SK-N-SH treated with all-trans-retinoic acid at 6 μM for 48 hours (cell line): Measurements from ENCODE around the gene DNAAF1.

Source experiments
- ATAC-seq: fragments of 200-7000 bp; cut with Tn5 transposase; 3 replicates; pipeline ENCODE4 v1.9.1; 2020; ENCODE audit warnings: mild to moderate bottlenecking, moderate library complexity
- ARNTL ChIP-seq: fragments of 450-650 bp; formaldehyde crosslinking; IDR thresholded peaks from 2 replicates; pipeline ENCODE4 v1.5.0; 2020; ENCODE audit warnings: low read depth, mild to moderate bottlenecking, moderate library complexity, borderline replicate concordance
- BACH2 ChIP-seq: fragments of 250-450 bp; sonication (Bioruptor Pico); IDR thresholded peaks from 2 replicates; pipeline ENCODE4 v1.9.0; 2021; ENCODE audit warnings: mild to moderate bottlenecking, borderline replicate concordance
- CREB5 ChIP-seq: fragments of 250-450 bp; sonication (Bioruptor Pico); IDR thresholded peaks from 2 replicates; pipeline ENCODE4 v1.5.1; 2020; ENCODE audit warnings: low read depth, mild to moderate bottlenecking, moderate library complexity
- ESRRG ChIP-seq: fragments of 250-450 bp; sonication (Bioruptor Pico); IDR thresholded peaks from 2 replicates; pipeline ENCODE4 v1.6.1; 2021; ENCODE audit warnings: mild to moderate bottlenecking
- GLIS3 ChIP-seq: fragments of 250-450 bp; sonication (Bioruptor Pico); IDR thresholded peaks from 2 replicates; pipeline ENCODE4 v1.5.0; 2020; ENCODE audit warnings: mild to moderate bottlenecking, moderate library complexity
- ISL1 ChIP-seq: fragments of 250-450 bp; sonication (Bioruptor Pico); IDR thresholded peaks from 2 replicates; pipeline ENCODE4 v2.1.2; 2022; ENCODE audit warnings: mild to moderate bottlenecking, moderate library complexity
- OSR1 ChIP-seq: fragments of 250-450 bp; sonication (Bioruptor Pico); IDR thresholded peaks from 2 replicates; pipeline ENCODE4 v1.8.0; 2022; ENCODE audit warnings: moderate library complexity, mild to moderate bottlenecking, inconsistent platforms
- POU6F1 ChIP-seq: fragments of 250-450 bp; sonication (Bioruptor Pico); IDR thresholded peaks from 2 replicates; pipeline ENCODE4 v1.8.0; 2021; ENCODE audit warnings: low read depth, mild to moderate bottlenecking, moderate library complexity, borderline replicate concordance
- PPARA ChIP-seq: fragments of 250-450 bp; sonication (Bioruptor Pico); IDR thresholded peaks from 2 replicates; pipeline ENCODE4 v1.5.0; 2020; ENCODE audit warnings: mild to moderate bottlenecking, borderline replicate concordance
- RARB ChIP-seq: fragments of 250-450 bp; sonication (Bioruptor Pico); IDR thresholded peaks from 2 replicates; pipeline ENCODE4 v1.8.0; 2021; ENCODE audit warnings: mild to moderate bottlenecking, moderate library complexity
- SNAI2 ChIP-seq: fragments of 250-450 bp; sonication (Bioruptor Pico); IDR thresholded peaks from 2 replicates; pipeline ENCODE4 v1.5.0; 2020; ENCODE audit warnings: mild to moderate bottlenecking, moderate library complexity
- TCF4 ChIP-seq: fragments of 250-450 bp; sonication (Bioruptor Pico); IDR thresholded peaks from 2 replicates; pipeline ENCODE4 v1.8.0; 2021; ENCODE audit warnings: mild to moderate bottlenecking, moderate library complexity, borderline replicate concordance
- TOX ChIP-seq: fragments of 250-450 bp; sonication (Bioruptor Pico); IDR thresholded peaks from 2 replicates; pipeline ENCODE4 v1.8.0; 2021; ENCODE audit warnings: mild to moderate bottlenecking, moderate library complexity, borderline replicate concordance
- TSHZ2 ChIP-seq: fragments of 250-450 bp; sonication (Bioruptor Pico); IDR thresholded peaks from 2 replicates; pipeline ENCODE4 v1.5.0; 2020; ENCODE audit warnings: mild to moderate bottlenecking, moderate library complexity
- ZC3H10 ChIP-seq: fragments of 250-450 bp; sonication (Bioruptor Pico); IDR thresholded peaks from 2 replicates; pipeline ENCODE4 v1.5.1; 2021; ENCODE audit warnings: mild to moderate bottlenecking, moderate library complexity
- ZFP30 ChIP-seq: fragments of 450-650 bp; formaldehyde crosslinking; IDR thresholded peaks from 2 replicates; pipeline ENCODE4 v1.5.0; 2022; ENCODE audit warnings: mild to moderate bottlenecking, moderate library complexity
- ZNF565 ChIP-seq: fragments of 450-650 bp; formaldehyde crosslinking; conservative IDR thresholded peaks from 2 replicates; pipeline ENCODE4 v1.5.0; 2020; ENCODE audit warnings: low read depth, mild to moderate bottlenecking, moderate library complexity
- ZNF70 ChIP-seq: fragments of 450-650 bp; formaldehyde crosslinking; IDR thresholded peaks from 2 replicates; pipeline ENCODE4 v1.5.0; 2020; ENCODE audit warnings: mild to moderate bottlenecking, moderate library complexity
- ZNF8 ChIP-seq: fragments of 450-650 bp; formaldehyde crosslinking; IDR thresholded peaks from 2 replicates; pipeline ENCODE4 v1.5.0; 2020; ENCODE audit warnings: mild to moderate bottlenecking, moderate library complexity
- TF ChIP-seq, protein P1 (sequence below): fragments of 250-450 bp; sonication (Bioruptor Pico); IDR thresholded peaks from 2 replicates; pipeline ENCODE4 v1.5.1; 2021; ENCODE audit warnings: mild to moderate bottlenecking, moderate library complexity

The DNAAF1 gene

GRCh38 chr16:84124257-84125073 is 20.6 kb upstream of the DNAAF1 start:
- TF ChIP-seq TCF4 (CRISPR knock-in tag) (no peak), RARB (CRISPR knock-in tag) (no peak), ZNF8 (no peak), SNAI2 (CRISPR knock-in tag) (no peak), TOX (CRISPR knock-in tag) (no peak), ESRRG (CRISPR knock-in tag) (no peak), POU6F1 (no peak), GLIS3 (no peak), ZFP30 (CRISPR knock-in tag) (no peak), ZNF565 (CRISPR knock-in tag) (no peak), BACH2 (CRISPR knock-in tag) (no peak), PPARA (CRISPR knock-in tag) (no peak)
- TF ChIP-seq, protein P1, sequence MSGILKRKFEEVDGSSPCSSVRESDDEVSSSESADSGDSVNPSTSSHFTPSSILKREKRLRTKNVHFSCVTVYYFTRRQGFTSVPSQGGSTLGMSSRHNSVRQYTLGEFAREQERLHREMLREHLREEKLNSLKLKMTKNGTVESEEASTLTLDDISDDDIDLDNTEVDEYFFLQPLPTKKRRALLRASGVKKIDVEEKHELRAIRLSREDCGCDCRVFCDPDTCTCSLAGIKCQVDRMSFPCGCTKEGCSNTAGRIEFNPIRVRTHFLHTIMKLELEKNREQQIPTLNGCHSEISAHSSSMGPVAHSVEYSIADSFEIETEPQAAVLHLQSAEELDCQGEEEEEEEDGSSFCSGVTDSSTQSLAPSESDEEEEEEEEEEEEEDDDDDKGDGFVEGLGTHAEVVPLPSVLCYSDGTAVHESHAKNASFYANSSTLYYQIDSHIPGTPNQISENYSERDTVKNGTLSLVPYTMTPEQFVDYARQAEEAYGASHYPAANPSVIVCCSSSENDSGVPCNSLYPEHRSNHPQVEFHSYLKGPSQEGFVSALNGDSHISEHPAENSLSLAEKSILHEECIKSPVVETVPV (CRISPR knock-in tag): no peak
- TF ChIP-seq, all 23 proteins: peak for 0
- ATAC-seq: no peak

- ATAC-seq: no peak
- TF ChIP-seq CREB5 (CRISPR knock-in tag): no peak
- no peak for TF ChIP-seq OSR1
- TF ChIP-seq PPARA (CRISPR knock-in tag): no peak
- no peak for TF ChIP-seq ZC3H10 (CRISPR knock-in tag)
- no peak for TF ChIP-seq ARNTL (CRISPR knock-in tag)
- no peak for TF ChIP-seq TSHZ2 (CRISPR knock-in tag)
- TF ChIP-seq, protein P1 (CRISPR knock-in tag): no peak
- no peak for TF ChIP-seq ZNF565 (CRISPR knock-in tag)
- no peak for TF ChIP-seq BACH2 (CRISPR knock-in tag)
- TF ChIP-seq ZNF8: no peak
- no peak for TF ChIP-seq ZNF70 (CRISPR knock-in tag)
- no peak for TF ChIP-seq POU6F1
- no peak for TF ChIP-seq ISL1
- TF ChIP-seq RARB (CRISPR knock-in tag): no peak
Measured at GRCh38 chr16:84131117-84131516, 14.0 kb upstream of the DNAAF1 start.
